IMR-90 (cell line): ENCODE data around the gene DCLK1. TPM values are rescaled to one million over a fixed set of nuclear protein-coding genes. Genes with fewer than 3 reads are reported as not detected.

ENCODE experiments used
- ATAC-seq: fragments of 200-7000 bp; cut with Tn5 transposase; 2 replicates; pipeline ENCODE4 v1.9.1; 2020; ENCODE audit warnings: low read depth, mild to moderate bottlenecking, moderate library complexity
- BruUV-seq: library from RNA; stranded (reverse); fragments of 400-500 nt; replicated peaks from 2 replicates; lab custom pipeline; 2021; lab: Mats Ljungman, UMichigan
- CTCF ChIA-PET: fragments of 300-600 bp; formaldehyde crosslinking; extraction: SDS; loops from one replicate; lab custom pipeline; 2021; ENCODE audit warnings: antibody characterized with exemption; lab: Yijun Ruan, JAX
- POLR2A ChIA-PET: fragments of 300-600 bp; sonication (Branson Sonifier 250); formaldehyde crosslinking; loops from one replicate; lab custom pipeline; 2022; ENCODE audit warnings: antibody characterized with exemption; ENCODE audit not compliant: unreplicated experiment; lab: Charles Lee
- DNase-seq: peaks from one replicate; pipeline ENCODE4 v3.0.0; 2013
- H2AFZ ChIP-seq: replicated peaks from 2 replicates; pipeline ENCODE3; 2013; ENCODE audit warnings: low read length, mild to moderate bottlenecking; ENCODE audit not compliant: poor library complexity
- H2AK5ac ChIP-seq: 2 replicates; pipeline ENCODE4 v1.6.1; 2013; ENCODE audit warnings: low read depth, low read length, inconsistent platforms
- H2AK9ac ChIP-seq: replicated peaks from 2 replicates; pipeline ENCODE3; 2013; ENCODE audit warnings: mild to moderate bottlenecking, low read depth, low read length, moderate library complexity; ENCODE audit not compliant: poor library complexity
- H2BK120ac ChIP-seq: 2 replicates; pipeline ENCODE4 v1.6.1; 2013; ENCODE audit warnings: low read depth, low read length, inconsistent platforms
- H2BK15ac ChIP-seq: 3 replicates; pipeline ENCODE4 v1.6.1; 2013; ENCODE audit warnings: low read depth, low read length, inconsistent platforms
- H2BK20ac ChIP-seq: 2 replicates; pipeline ENCODE4 v1.6.1; 2013; ENCODE audit warnings: low read depth, mild to moderate bottlenecking, inconsistent platforms, low read length, moderate library complexity
- H2BK5ac ChIP-seq: 2 replicates; pipeline ENCODE4 v1.6.1; 2013; ENCODE audit warnings: mild to moderate bottlenecking, low read depth, low read length, inconsistent platforms; ENCODE audit not compliant: poor library complexity, severe bottlenecking
- H3K14ac ChIP-seq: replicated peaks from 2 replicates; pipeline ENCODE4 v1.6.1; 2013; ENCODE audit warnings: low read depth, low read length, inconsistent platforms
- H3K18ac ChIP-seq: 2 replicates; pipeline ENCODE4 v1.6.1; 2013; ENCODE audit warnings: low read depth, low read length, control low read depth
- H3K23ac ChIP-seq: 2 replicates; pipeline ENCODE4 v1.6.1; 2013; ENCODE audit warnings: low read depth, low read length, inconsistent platforms
- H3K27ac ChIP-seq: 2 replicates; pipeline ENCODE4 v1.5.1; 2013; ENCODE audit warnings: mild to moderate bottlenecking, control low read depth, low read length; ENCODE audit not compliant: insufficient read depth
- H3K27me3 ChIP-seq: 2 replicates; pipeline ENCODE4 v1.6.1; 2013; ENCODE audit warnings: low read length; ENCODE audit not compliant: control insufficient read depth, insufficient read depth
- H3K36me3 ChIP-seq: 2 replicates; pipeline ENCODE4 v1.6.1; 2013; ENCODE audit warnings: low read length, mixed read lengths; ENCODE audit not compliant: control insufficient read depth, insufficient read depth
- H3K4ac ChIP-seq: 2 replicates; pipeline ENCODE4 v1.6.1; 2013; ENCODE audit warnings: low read depth, low read length, inconsistent platforms
- H3K4me1 ChIP-seq: 2 replicates; pipeline ENCODE4 v1.6.1; 2013; ENCODE audit warnings: low read length, mixed read lengths; ENCODE audit not compliant: control insufficient read depth, insufficient read depth
- H3K4me2 ChIP-seq: 2 replicates; pipeline ENCODE4 v1.6.1; 2013; ENCODE audit warnings: low read depth, mild to moderate bottlenecking, control low read depth, low read length, moderate library complexity
- H3K4me3 ChIP-seq: 2 replicates; pipeline ENCODE4 v1.5.1; 2013; ENCODE audit warnings: low read depth, mild to moderate bottlenecking, control low read depth, low read length, moderate library complexity; ENCODE audit not compliant: insufficient read depth
- H3K56ac ChIP-seq: 2 replicates; pipeline ENCODE4 v1.6.1; 2013; ENCODE audit warnings: low read length, inconsistent platforms; ENCODE audit not compliant: insufficient read depth; ENCODE audit errors: extremely low read depth
- H3K79me1 ChIP-seq, 2 experiments: 2 replicates each; pipeline ENCODE4 v1.6.1; 2013; ENCODE audit warnings: low read length in 2 of 2, inconsistent platforms in 1 of 2, low read depth in 1 of 2
- H3K9ac ChIP-seq: 2 replicates; pipeline ENCODE4 v1.6.1; 2013; ENCODE audit warnings: low read depth, low read length, control low read depth
- H3K9me1 ChIP-seq: 2 replicates; pipeline ENCODE4 v1.6.1; 2013; ENCODE audit warnings: low read length, inconsistent platforms; ENCODE audit not compliant: insufficient read depth
- H3K9me3 ChIP-seq: 2 replicates; pipeline ENCODE4 v1.6.1; 2013; ENCODE audit warnings: low read length; ENCODE audit not compliant: control insufficient read depth, insufficient read depth
- H4K20me1 ChIP-seq: 2 replicates; pipeline ENCODE4 v1.6.1; 2013; ENCODE audit warnings: low read length, inconsistent platforms; ENCODE audit not compliant: insufficient read depth
- H4K5ac ChIP-seq: 2 replicates; pipeline ENCODE4 v1.6.1; 2013; ENCODE audit warnings: mild to moderate bottlenecking, low read depth, low read length, control low read depth
- H4K8ac ChIP-seq, 2 experiments: 2 replicates each; pipeline ENCODE4 v1.6.1; 2013; ENCODE audit warnings: low read depth in 2 of 2, low read length in 2 of 2, control low read depth in 1 of 2, inconsistent platforms in 1 of 2
- H4K91ac ChIP-seq: 2 replicates; pipeline ENCODE4 v1.6.1; 2013; ENCODE audit warnings: low read depth, low read length, inconsistent platforms; ENCODE audit not compliant: insufficient read depth
- BHLHE40 ChIP-seq: fragments of 150-350 bp; IDR thresholded peaks from 2 replicates; pipeline ENCODE4 v1.6.1; 2016; ENCODE audit warnings: mild to moderate bottlenecking, low read depth, low read length
- CHD1 ChIP-seq: IDR thresholded peaks from 2 replicates; pipeline ENCODE4 v1.6.1; 2012; ENCODE audit warnings: low read depth, low read length, improper control_type of control experiment
- MAFK ChIP-seq: IDR thresholded peaks from 2 replicates; pipeline ENCODE4 v1.6.1; 2012; ENCODE audit warnings: low read depth, low read length, improper control_type of control experiment
- RAD21 ChIP-seq: IDR thresholded peaks from 2 replicates; pipeline ENCODE4 v1.6.1; 2012; ENCODE audit warnings: low read length, improper control_type of control experiment
- WGBS, 2 experiments: methylation state at CpG; one replicate each; pipeline versions ENCODE4 v1.1.5 to v1.1.7; 2013; ENCODE audit warnings: missing lambda C conversion rate in 2 of 2; ENCODE audit not compliant: insufficient read length in 1 of 2; ENCODE audit errors: extremely low coverage in 2 of 2; 5-methylcytosine and 5-hydroxymethylcytosine counted together
- dilution Hi-C: fragments of 300-500 bp; cut with HindIII; formaldehyde crosslinking; loops from one replicate; pipeline ENCODE4 v1.14.3; 2018; ENCODE audit warnings: low sequenced_read_pairs; ENCODE audit not compliant: unreplicated experiment
- in situ Hi-C: fragments of 300-500 bp; cut with MboI; formaldehyde crosslinking; loops from 3 replicates; pipeline ENCODE4 v1.14.3; 2019; ENCODE audit warnings: low sequenced_read_pairs, inconsistent platforms, mixed read lengths
- intact Hi-C: fragments of 100-400 bp; cut with micrococcal nuclease; formaldehyde crosslinking; loops from 2 replicates; pipeline ENCODE4 v1.10.0; 2022
- polyA plus RNA-seq, 3 experiments: library from polyadenylated mRNA; depleted of rRNA; stranded (reverse); fragments of >200 nt; gene quantifications; 2 replicates each; pipeline ENCODE4 v1.2.3, GENCODE V29; 2012; ENCODE audit warnings: low replicate concordance in 1 of 3
- total RNA-seq: library from RNA; depleted of rRNA; stranded (reverse); fragments of >200 nt; gene quantifications from 2 replicates; pipeline ENCODE4 v1.2.3, GENCODE V29; 2012
- TF ChIP-seq, protein P1 (sequence below): conservative IDR thresholded peaks from 2 replicates; pipeline ENCODE4 v1.5.1; 2012; ENCODE audit warnings: mild to moderate bottlenecking, low read depth, low read length, improper control_type of control experiment

The DCLK1 gene
- total and polyA plus RNA-seq, 2 of the 4 experiments (the other 2 are of a cell fraction): under 0.01 to 0.02 TPM

DNA sequence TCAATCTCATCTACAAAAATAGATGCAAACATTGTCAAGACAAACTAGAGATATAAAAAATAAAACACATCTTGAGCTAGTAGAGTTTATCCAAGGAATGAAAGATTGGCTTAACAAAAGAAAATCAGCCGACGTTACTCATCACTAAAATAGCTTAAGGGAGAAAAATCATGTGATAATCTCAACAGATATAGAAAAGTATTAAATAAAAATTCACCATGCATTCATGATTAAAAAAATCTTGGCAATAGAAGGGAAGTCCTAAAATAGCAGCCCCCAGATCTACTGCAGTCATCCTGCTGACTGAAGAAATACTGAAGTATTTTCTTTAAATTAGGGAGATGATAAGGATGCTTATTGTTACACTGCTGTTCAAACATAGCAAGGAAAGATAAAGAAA is 12.6 kb upstream of the DCLK1 start:
- H3K18ac ChIP-seq: no peak overlapping the region
- dilution Hi-C loops: no loop called here
- H3K27ac ChIP-seq: no peak overlapping the region
- H2BK20ac ChIP-seq: no peak overlapping the region
- CTCF ChIA-PET: no interaction called here
- TF ChIP-seq, protein P1, sequence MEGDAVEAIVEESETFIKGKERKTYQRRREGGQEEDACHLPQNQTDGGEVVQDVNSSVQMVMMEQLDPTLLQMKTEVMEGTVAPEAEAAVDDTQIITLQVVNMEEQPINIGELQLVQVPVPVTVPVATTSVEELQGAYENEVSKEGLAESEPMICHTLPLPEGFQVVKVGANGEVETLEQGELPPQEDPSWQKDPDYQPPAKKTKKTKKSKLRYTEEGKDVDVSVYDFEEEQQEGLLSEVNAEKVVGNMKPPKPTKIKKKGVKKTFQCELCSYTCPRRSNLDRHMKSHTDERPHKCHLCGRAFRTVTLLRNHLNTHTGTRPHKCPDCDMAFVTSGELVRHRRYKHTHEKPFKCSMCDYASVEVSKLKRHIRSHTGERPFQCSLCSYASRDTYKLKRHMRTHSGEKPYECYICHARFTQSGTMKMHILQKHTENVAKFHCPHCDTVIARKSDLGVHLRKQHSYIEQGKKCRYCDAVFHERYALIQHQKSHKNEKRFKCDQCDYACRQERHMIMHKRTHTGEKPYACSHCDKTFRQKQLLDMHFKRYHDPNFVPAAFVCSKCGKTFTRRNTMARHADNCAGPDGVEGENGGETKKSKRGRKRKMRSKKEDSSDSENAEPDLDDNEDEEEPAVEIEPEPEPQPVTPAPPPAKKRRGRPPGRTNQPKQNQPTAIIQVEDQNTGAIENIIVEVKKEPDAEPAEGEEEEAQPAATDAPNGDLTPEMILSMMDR: no peak
- TF ChIP-seq MAFK (no peak), RAD21 (no peak), CHD1 (no peak), BHLHE40 (no peak)
- intact Hi-C loops: no loop called here
- H3K9ac ChIP-seq: no peak overlapping the region
- no peak overlapping the region for H3K4ac ChIP-seq
- no peak overlapping the region for H3K23ac ChIP-seq
- no TSS peak for BruUV-seq
- no peak overlapping the region for H3K56ac ChIP-seq
- no peaks in the 10 kb centered on the region for H3K36me3 ChIP-seq
- no peak overlapping the region for H2AFZ ChIP-seq
- WGBS, 2 experiments: no CpG with 5 or more reads among the region's 2 CpGs
- no peak overlapping the region for H2BK15ac ChIP-seq
- ATAC-seq: no peak
- in situ Hi-C loops: no loop called here
- DNase-seq: no peak
- no peak overlapping the region for H2BK5ac ChIP-seq
- H4K8ac ChIP-seq: no peak overlapping the region
- no peaks in the 10 kb centered on the region for H4K20me1 ChIP-seq
- H3K9me3 ChIP-seq: 0 out of 2 replicates have a peak, but pooled peaks cover 1% of the 10 kb centered on the region
- no peak overlapping the region for H3K4me2 ChIP-seq
- no peak overlapping the region for H4K5ac ChIP-seq
- H3K9me1 ChIP-seq: no peaks in the 10 kb centered on the region
- no peak overlapping the region for H2AK5ac ChIP-seq
- H4K91ac ChIP-seq: no peak overlapping the region
- POLR2A ChIA-PET: no interaction called here
- no peaks in the 10 kb centered on the region for H3K27me3 ChIP-seq
- no peaks in the 10 kb centered on the region for H3K79me1 ChIP-seq
- H3K4me3 ChIP-seq: no peak overlapping the region
- no peak overlapping the region for H2AK9ac ChIP-seq
- H3K4me1 ChIP-seq: no peaks in the 10 kb centered on the region
- H2BK120ac ChIP-seq: no peak overlapping the region
- no peak overlapping the region for H3K14ac ChIP-seq
